AG04450 (cell line): ENCODE measurements around the gene EBLN1. TPM values are rescaled to one million over a fixed set of nuclear protein-coding genes. Genes with fewer than 3 reads are reported as not detected.
A peak's percentile ranks its signal among the peaks of the same experiment; 100 is the strongest.

Experiments
- CTCF ChIA-PET: fragments of 300-600, 350-600 bp; formaldehyde crosslinking; extraction: SDS; loops from one replicate; lab custom pipeline; 2022; ENCODE audit warnings: antibody characterized with exemption, inconsistent platforms; lab: Charles Lee
- POLR2A ChIA-PET: fragments of 350-600 bp; formaldehyde crosslinking; extraction: SDS; loops from one replicate; lab custom pipeline; 2021; ENCODE audit warnings: antibody characterized with exemption, inconsistent platforms; lab: Yijun Ruan, JAX
- DNase-seq: peaks from one replicate; pipeline ENCODE4 v3.0.0-alpha.2; 2011; ENCODE audit warnings: low read depth, low spot score
- H3K27ac ChIP-seq: one replicate; pipeline ENCODE4 v1.5.1; 2012; ENCODE audit warnings: low read depth, low read length, control low read depth
- H3K27me3 ChIP-seq: one replicate; pipeline ENCODE4 v1.6.0; 2012; ENCODE audit warnings: low read length; ENCODE audit not compliant: control insufficient read depth, insufficient read depth
- H3K4me3 ChIP-seq: 2 replicates; pipeline ENCODE4 v1.5.1; 2011; ENCODE audit warnings: mild to moderate bottlenecking, low read depth, low read length, control low read depth
- H3K9me3 ChIP-seq: 2 replicates; pipeline ENCODE4 v1.5.1; 2012; ENCODE audit warnings: low read length; ENCODE audit not compliant: control insufficient read depth, insufficient read depth
- CTCF ChIP-seq: IDR thresholded peaks from 2 replicates; pipeline ENCODE4 v1.5.1; 2011; ENCODE audit warnings: low read depth, low read length, control low read depth, inconsistent platforms
- polyA plus RNA-seq: library from polyadenylated mRNA; depleted of rRNA; stranded (reverse); fragments of >200 nt; gene quantifications from 2 replicates; pipeline ENCODE4 v1.2.3, GENCODE V29; 2011

Gene EBLN1
- polyA plus RNA-seq, 1 experiment: not detected

- Histone ChIP-seq H3K27ac (no peak overlapping the region), H3K9me3 (peaks cover 10% of the 10 kb centered on the region; the same call in 1 of the 2 replicates), H3K27me3 (peaks cover 26% of the 10 kb centered on the region), H3K4me3 (no peak overlapping the region)
- POLR2A ChIA-PET: no interaction called here
- TF ChIP-seq CTCF: no peak
- no peak for DNase-seq
- CTCF ChIA-PET: interaction anchor here (0.6 kb wide), 1 partner anchor 752 kb away, joined by 3 read pairs; no protein-coding TSS in a partner anchor
These were observed 35.7 kb upstream of the EBLN1 start for GRCh38 chr10:22253580-22253882.

GRCh38 chr10:22252801-22253579, 35.2 kb upstream of the EBLN1 start:
- Histone ChIP-seq H3K9me3 (peaks cover 10% of the 10 kb centered on the region; the same call in 1 of the 2 replicates), H3K27me3 (peaks cover 26% of the 10 kb centered on the region), H3K27ac (no peak overlapping the region), H3K4me3 (peak overlapping the region; percentile 61)
- no peak for DNase-seq
- TF ChIP-seq CTCF: no peak
- ChIA-PET POLR2A (no interaction called here), CTCF (no interaction called here)

- ChIA-PET CTCF (no interaction called here), POLR2A (no interaction called here)
- peaks cover 10% of the 10 kb centered on the region; the same call in 1 of the 2 replicates for H3K9me3 ChIP-seq
- peak overlapping the region; percentile 61 for H3K4me3 ChIP-seq
- no peak for TF ChIP-seq CTCF
- H3K27ac ChIP-seq: no peak overlapping the region
- DNase-seq: no peak
- peaks cover 26% of the 10 kb centered on the region for H3K27me3 ChIP-seq
These were observed 34.5 kb upstream of the EBLN1 start for GRCh38 chr10:22252224-22252800.

- peak overlapping the region; percentile 61 for H3K4me3 ChIP-seq
- no peak for TF ChIP-seq CTCF
- H3K27me3 ChIP-seq: peaks cover 26% of the 10 kb centered on the region
- H3K27ac ChIP-seq: no peak overlapping the region
- H3K9me3 ChIP-seq: peaks cover 10% of the 10 kb centered on the region; the same call in 1 of the 2 replicates
- ChIA-PET POLR2A (no interaction called here), CTCF (no interaction called here)
- no peak for DNase-seq
These were observed 34.0 kb upstream of the EBLN1 start for GRCh38 chr10:22251751-22252223.
